HCT116 (cell line): Measurements from ENCODE around the gene PLK4. TPM values are rescaled to one million over a fixed set of nuclear protein-coding genes. Genes with fewer than 3 reads are reported as not detected.
"Not testable (repeated sequence)": the region's sequence is repeated elsewhere in the genome, so short reads cannot be mapped to it uniquely, and the experiment has no call there.

ENCODE experiments used
- ATAC-seq: fragments of 200-7000 bp; cut with Tn5 transposase; 2 replicates; pipeline ENCODE4 v1.9.1; 2020; ENCODE audit warnings: mild to moderate bottlenecking, moderate library complexity
- BruUV-seq: library from RNA; stranded (reverse); fragments of 400-500 nt; replicated peaks from 2 replicates; lab custom pipeline; 2021; lab: Mats Ljungman, UMichigan
- CTCF ChIA-PET: fragments of 300-600 bp; sonication (Branson Sonifier 250); formaldehyde crosslinking; loops from one replicate; lab custom pipeline; 2021; ENCODE audit warnings: antibody characterized with exemption; lab: Charles Lee
- POLR2A ChIA-PET: fragments of 300-600, 350-600 bp; sonication (Branson Sonifier 250); formaldehyde crosslinking; loops from one replicate; lab custom pipeline; 2021; ENCODE audit warnings: antibody characterized with exemption; lab: Charles Lee
- RAD21 ChIA-PET, 2 experiments: fragments of 300-600 bp; sonication (Branson Sonifier 250); formaldehyde crosslinking; loops; one replicate each; lab custom pipeline; 2023; ENCODE audit warnings: low total read pairs in 2 of 2; ENCODE audit not compliant: uncharacterized antibody in 2 of 2, unreplicated experiment in 2 of 2, low non-redundant PET in 1 of 2; lab: Charles Lee
- DNase-seq: peaks from one replicate; pipeline ENCODE4 v3.0.0-alpha.2; 2010; ENCODE audit warnings: low read depth, low spot score
- H2AFZ ChIP-seq: fragments of 200-600 bp; shearing (Covaris generic), sonication (generic); 2 replicates; pipeline ENCODE4 v1.6.1; 2017; ENCODE audit warnings: low read depth, mixed run types, mixed read lengths, antibody characterized with exemption, low read length; ENCODE audit not compliant: poor library complexity, severe bottlenecking
- H3K27ac ChIP-seq: 2 replicates; pipeline ENCODE4 v1.5.1; 2012; ENCODE audit warnings: low read depth, low read length
- H3K27me3 ChIP-seq: fragments of 200-600 bp; sonication (generic); 2 replicates; pipeline ENCODE4 v1.6.1; 2016; ENCODE audit warnings: mixed run types, low read length, mixed read lengths; ENCODE audit not compliant: insufficient read depth
- H3K36me3 ChIP-seq, 2 experiments: fragments of 200-500 bp in 1 of 2; fragments of 200-600 bp in 1 of 2; sonication (Bioruptor generic) in 1 of 2; sonication (generic) in 1 of 2; 2 replicates each; pipeline versions ENCODE4 v1.5.1 to v1.6.1; 2014 to 2016; ENCODE audit warnings: low read length in 2 of 2, inconsistent platforms in 1 of 2, mixed read lengths in 1 of 2, mixed run types in 1 of 2; ENCODE audit not compliant: insufficient read depth in 2 of 2, control insufficient read depth in 1 of 2
- H3K4me1 ChIP-seq, 2 experiments: fragments of 200-600 bp in 1 of 2; sonication (generic) in 1 of 2; 2 replicates each; pipeline versions ENCODE4 v1.5.1 to v1.6.1; 2012 to 2017; ENCODE audit warnings: low read length in 2 of 2, inconsistent platforms in 1 of 2, mild to moderate bottlenecking in 1 of 2, mixed read lengths in 1 of 2, mixed run types in 1 of 2, moderate library complexity in 1 of 2; ENCODE audit not compliant: insufficient read depth in 2 of 2, control insufficient read depth in 1 of 2
- H3K4me2 ChIP-seq: fragments of 200-600 bp; sonication (generic); 2 replicates; pipeline ENCODE4 v1.6.1; 2017; ENCODE audit warnings: mixed run types, low read length, mixed read lengths
- H3K4me3 ChIP-seq, 2 experiments: fragments of 200-600 bp in 1 of 2; sonication (generic) in 1 of 2; replicated peaks in 1 of 2; 2 replicates each; pipeline ENCODE4 v1.5.1; 2011 to 2016; ENCODE audit warnings: low read length in 2 of 2, control low read depth in 1 of 2, low read depth in 1 of 2, mild to moderate bottlenecking in 1 of 2, mixed read lengths in 1 of 2, mixed run types in 1 of 2
- H3K79me2 ChIP-seq: fragments of 200-600 bp; sonication (generic); 2 replicates; pipeline ENCODE4 v1.6.1; 2017; ENCODE audit warnings: mild to moderate bottlenecking, mixed run types, low read length, moderate library complexity, mixed read lengths; ENCODE audit not compliant: insufficient read depth
- H3K9ac ChIP-seq: fragments of 200-600 bp; sonication (generic); 2 replicates; pipeline ENCODE4 v1.6.1; 2016; ENCODE audit warnings: low read length, mixed read lengths
- H3K9me2 ChIP-seq: fragments of 200-600 bp; sonication (generic), shearing (Covaris generic); 2 replicates; pipeline ENCODE4 v1.6.1; 2017; ENCODE audit warnings: mixed run types, mild to moderate bottlenecking, moderate library complexity; ENCODE audit not compliant: insufficient read depth
- H3K9me3 ChIP-seq, 2 experiments: fragments of 200-500 bp in 1 of 2; fragments of 200-600 bp in 1 of 2; sonication (Bioruptor generic) in 1 of 2; sonication (generic) in 1 of 2; 2 replicates each; pipeline ENCODE4 v1.6.1; 2014 to 2017; ENCODE audit warnings: low read length in 2 of 2, mixed read lengths in 2 of 2, inconsistent platforms in 1 of 2, low read depth in 1 of 2, mild to moderate bottlenecking in 1 of 2, mixed run types in 1 of 2, moderate library complexity in 1 of 2; ENCODE audit not compliant: control insufficient read depth in 1 of 2, insufficient read depth in 1 of 2
- H4K20me1 ChIP-seq: fragments of 200-600 bp; sonication (generic), shearing (Covaris generic); 2 replicates; pipeline ENCODE4 v1.6.1; 2017; ENCODE audit warnings: mixed run types, mild to moderate bottlenecking, moderate library complexity; ENCODE audit not compliant: insufficient read depth
- CBX3 ChIP-seq: IDR thresholded peaks from 2 replicates; pipeline ENCODE4 v1.6.1; 2012; ENCODE audit warnings: low read depth
- EZH2phosphoT487 ChIP-seq: fragments of 200-600 bp; IDR thresholded peaks from 2 replicates; pipeline ENCODE4 v1.6.1; 2018; ENCODE audit warnings: antibody characterized with exemption, borderline replicate concordance
- FOSL1 ChIP-seq: IDR thresholded peaks from 2 replicates; pipeline ENCODE4 v1.6.1; 2012; ENCODE audit warnings: low read depth
- JUND ChIP-seq: IDR thresholded peaks from 2 replicates; pipeline ENCODE4 v1.6.1; 2012
- POLR2A ChIP-seq: IDR thresholded peaks from 2 replicates; pipeline ENCODE4 v1.7.0; 2011; ENCODE audit warnings: borderline replicate concordance; ENCODE audit not compliant: insufficient read depth, insufficient read length; ENCODE audit errors: extremely low read depth
- POLR2AphosphoS5 ChIP-seq: IDR thresholded peaks from 2 replicates; pipeline ENCODE4 v1.6.1; 2011; ENCODE audit warnings: mild to moderate bottlenecking, low read depth, low read length, moderate library complexity
- RAD21 ChIP-seq: IDR thresholded peaks from 2 replicates; pipeline ENCODE4 v1.6.1; 2012; ENCODE audit warnings: low read depth, mild to moderate bottlenecking
- SP1 ChIP-seq: IDR thresholded peaks from 2 replicates; pipeline ENCODE4 v1.6.1; 2012; ENCODE audit warnings: low read depth
- ZBTB33 ChIP-seq: IDR thresholded peaks from 2 replicates; pipeline ENCODE4 v1.6.1; 2011; ENCODE audit warnings: mild to moderate bottlenecking, low read length, moderate library complexity; ENCODE audit not compliant: insufficient replicate concordance; ENCODE audit errors: extremely low read depth
- ZNF274 ChIP-seq: fragments of 200-500 bp; sonication (Bioruptor generic); IDR thresholded peaks from 2 replicates; pipeline ENCODE4 v1.6.1; 2014; ENCODE audit warnings: mild to moderate bottlenecking, low read depth, low read length, inconsistent platforms
- intact Hi-C: fragments of 100-400 bp; cut with micrococcal nuclease; formaldehyde crosslinking; loops from 2 replicates; pipeline ENCODE4 v1.10.0; 2022
- total RNA-seq: library from RNA; stranded (reverse); gene quantifications from one replicate; pipeline ENCODE4 v1.2.1, GENCODE V29; 2021; ENCODE audit not compliant: unreplicated experiment

The PLK4 gene
- total RNA-seq, 1 experiment from 2014 or later: 34.8 TPM

GRCh38 chr4:127930175-127930574 lies 49.5 kb downstream of the PLK4 start:
- no peak for DNase-seq
- H4K20me1 ChIP-seq: no peaks in the 10 kb centered on the region
- no peak overlapping the region for H2AFZ ChIP-seq
- no peak overlapping the region for H3K4me2 ChIP-seq
- POLR2A ChIA-PET: no interaction called here
- no peaks in the 10 kb centered on the region for H3K79me2 ChIP-seq
- 0 out of 4 replicates have a peak, but pooled peaks cover 0 to 3% of the 10 kb centered on the region in 2 experiments for H3K36me3 ChIP-seq
- no peak overlapping the region for H3K9ac ChIP-seq
- no peaks in the 10 kb centered on the region for H3K4me1 ChIP-seq
- no TSS peak for BruUV-seq
- CTCF ChIA-PET: no interaction called here
- H3K4me3 ChIP-seq: no peak overlapping the region
- TF ChIP-seq EZH2phosphoT487 (no peak), POLR2A (no peak), SP1 (no peak), POLR2AphosphoS5 (no peak), FOSL1 (no peak), ZBTB33 (no peak), CBX3 (no peak), JUND (no peak), RAD21 (no peak), ZNF274 (no peak)
- TF ChIP-seq, all 23 proteins: peak for 0
- Histone ChIP-seq H3K9me3 (no peaks in the 10 kb centered on the region), H3K9me2 (no peaks in the 10 kb centered on the region), H3K27ac (no peak overlapping the region), H3K27me3 (no peaks in the 10 kb centered on the region)
- ATAC-seq: no peak
- RAD21 ChIA-PET: no interaction called here
- intact Hi-C loops: no loop called here

DNA sequence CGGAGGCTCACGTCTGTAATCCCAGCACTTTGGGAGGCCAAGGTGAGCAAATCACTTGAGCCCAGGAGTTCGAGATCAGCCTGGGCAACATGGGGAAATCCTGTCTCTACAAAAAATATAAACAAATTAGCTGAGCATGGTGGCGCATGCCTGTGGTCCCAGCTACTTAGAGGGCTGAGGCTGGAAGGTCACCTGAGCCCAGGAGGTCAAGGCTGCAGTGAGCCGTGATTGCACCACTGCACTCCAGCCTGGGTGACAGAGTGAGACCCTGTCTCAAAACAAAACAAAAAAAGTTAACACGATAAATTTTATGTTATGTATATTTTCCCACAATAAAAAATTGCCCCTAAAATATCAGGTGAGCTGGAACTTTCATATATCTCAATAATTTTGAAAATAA lies 51.1 kb downstream of the PLK4 start:
- H3K79me2 ChIP-seq, H3K9me3 ChIP-seq, H3K4me2 ChIP-seq, intact Hi-C loops, ATAC-seq, RAD21 ChIA-PET, H3K27ac ChIP-seq, POLR2A ChIA-PET, H3K4me1 ChIP-seq, BruUV-seq, H2AFZ ChIP-seq, H3K9me2 ChIP-seq, H3K36me3 ChIP-seq, H3K4me3 ChIP-seq, H3K9ac ChIP-seq, H3K27me3 ChIP-seq, H4K20me1 ChIP-seq, DNase-seq: not testable (repeated sequence)
- CTCF ChIA-PET: interaction anchor here (1.0 kb wide), 1 partner anchor 137 kb away, joined by 3 read pairs; no protein-coding TSS in a partner anchor
